Neural progenitor cell (in vitro differentiated cells): ENCODE results near the gene PLXNA4. TPM values are rescaled to one million over a fixed set of nuclear protein-coding genes. Genes with fewer than 3 reads are reported as not detected.
A peak's percentile ranks its signal among the peaks of the same experiment; 100 is the strongest.

Source experiments
- DNase-seq: peaks from one replicate; pipeline ENCODE4 v3.0.0-alpha.2; 2016; ENCODE audit warnings: low spot score
- H2AFZ ChIP-seq: fragments of 200-600 bp; sonication (generic); replicated peaks from 2 replicates; pipeline ENCODE4 v1.6.1; 2016; ENCODE audit warnings: antibody characterized with exemption
- H3F3A ChIP-seq: fragments of 200-600 bp; sonication (generic); 2 replicates; pipeline ENCODE4 v1.6.1; 2016; ENCODE audit warnings: antibody characterized with exemption, low read depth
- H3K27ac ChIP-seq: fragments of 200-600 bp; sonication (generic); 2 replicates; pipeline ENCODE4 v1.5.1; 2016; ENCODE audit warnings: mild to moderate bottlenecking
- H3K27me3 ChIP-seq: fragments of 200-600 bp; sonication (generic); 2 replicates; pipeline ENCODE4 v1.6.1; 2016; ENCODE audit warnings: mild to moderate bottlenecking, moderate library complexity
- H3K36me3 ChIP-seq: fragments of 200-600 bp; sonication (generic); 2 replicates; pipeline ENCODE4 v1.5.1; 2016
- H3K4me1 ChIP-seq: fragments of 200-600 bp; sonication (generic); 2 replicates; pipeline ENCODE4 v1.6.1; 2016; ENCODE audit warnings: mixed run types
- H3K4me2 ChIP-seq: fragments of 200-600 bp; sonication (generic); 2 replicates; pipeline ENCODE4 v1.6.1; 2016
- H3K4me3 ChIP-seq: fragments of 200-600 bp; sonication (generic); 2 replicates; pipeline ENCODE4 v1.5.1; 2016
- H3K79me2 ChIP-seq: fragments of 200-600 bp; sonication (generic); 2 replicates; pipeline ENCODE4 v1.6.1; 2016; ENCODE audit warnings: low read depth
- H3K9ac ChIP-seq: fragments of 200-600 bp; sonication (generic); 2 replicates; pipeline ENCODE4 v1.6.1; 2016
- H3K9me3 ChIP-seq: fragments of 200-600 bp; sonication (generic); 2 replicates; pipeline ENCODE4 v1.5.1; 2016; ENCODE audit warnings: low read depth
- H4K20me1 ChIP-seq: fragments of 200-600 bp; sonication (generic); 2 replicates; pipeline ENCODE4 v1.6.1; 2016; ENCODE audit warnings: low read depth
- H3K27ac Mint-ChIP-seq: 3 replicates; pipeline ENCODE4 v1.8.0; 2021; ENCODE audit warnings: mixed read lengths
- H3K27me3 Mint-ChIP-seq: 2 replicates; pipeline ENCODE4 v1.8.0; 2022; ENCODE audit warnings: low read depth, mild to moderate bottlenecking, inconsistent platforms, moderate library complexity, mixed read lengths; ENCODE audit not compliant: insufficient read depth
- H3K36me3 Mint-ChIP-seq: 3 replicates; pipeline ENCODE4 v1.8.0; 2021; ENCODE audit warnings: mixed read lengths
- H3K4me1 Mint-ChIP-seq: 3 replicates; pipeline ENCODE4 v1.8.0; 2021; ENCODE audit warnings: mixed read lengths
- H3K4me3 Mint-ChIP-seq: 3 replicates; pipeline ENCODE4 v1.8.0; 2021; ENCODE audit warnings: mild to moderate bottlenecking, moderate library complexity, mixed read lengths
- H3K9me3 Mint-ChIP-seq: 3 replicates; pipeline ENCODE4 v1.8.0; 2020; ENCODE audit warnings: mixed read lengths
- EZH2 ChIP-seq: fragments of 200-600 bp; sonication (generic); IDR thresholded peaks from 2 replicates; pipeline ENCODE4 v1.6.1; 2017; ENCODE audit warnings: antibody characterized with exemption, mild to moderate bottlenecking, moderate library complexity
- EZH2phosphoT487 ChIP-seq: fragments of 200-600 bp; sonication (generic); IDR thresholded peaks from 2 replicates; pipeline ENCODE4 v1.6.1; 2017; ENCODE audit warnings: antibody characterized with exemption
- total RNA-seq: library from RNA; depleted of rRNA; stranded (reverse); fragments of >200 nt; gene quantifications from 2 replicates; pipeline ENCODE4 v1.2.3, GENCODE V29; 2015; ENCODE audit warnings: low replicate concordance
- TF ChIP-seq, protein P1 (sequence below): fragments of 200-600 bp; sonication (generic); IDR thresholded peaks from 2 replicates; pipeline ENCODE4 v1.5.1; 2017; ENCODE audit warnings: antibody characterized with exemption, mild to moderate bottlenecking

PLXNA4 gene
- total RNA-seq, 1 donor from 2014 or later = 0.49 TPM

DNA sequence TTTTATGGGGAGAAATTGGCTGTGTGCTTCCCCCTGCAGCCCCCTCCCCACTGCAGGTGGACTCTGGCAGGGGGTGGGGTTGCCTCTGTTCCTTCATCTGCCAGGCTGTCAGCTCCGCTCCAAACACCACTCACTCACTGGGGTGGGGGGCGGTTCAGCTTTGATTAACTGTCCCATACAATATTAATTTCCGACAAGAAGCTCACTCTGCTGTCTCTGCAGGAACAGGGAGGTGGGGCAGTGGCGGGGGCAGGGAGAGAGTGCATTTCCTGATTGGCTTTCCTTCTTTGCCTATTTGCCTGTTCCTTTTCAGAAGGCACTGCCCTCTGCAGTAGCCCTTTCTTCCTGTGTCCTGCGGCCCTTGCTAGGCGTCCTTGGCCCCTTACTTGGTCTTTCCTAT lies 500.8 kb downstream of the PLXNA4 start:
- peaks cover 7% of the 10 kb centered on the region for H3K4me1 ChIP-seq
- Mint-ChIP-seq H3K4me3 (no peak overlapping the region), H3K9me3 (no peaks in the 10 kb centered on the region), H3K27ac (no peak overlapping the region), H3K36me3 (no peaks in the 10 kb centered on the region), H3K4me1 (peaks cover 20% of the 10 kb centered on the region), H3K27me3 (peaks cover 14% of the 10 kb centered on the region)
- H3K9me3 ChIP-seq = no peaks in the 10 kb centered on the region
- peak overlapping the region; percentile 42 for H2AFZ ChIP-seq
- no peak for DNase-seq
- TF ChIP-seq EZH2phosphoT487 (no peak), EZH2 (no peak)
- TF ChIP-seq, protein P1, sequence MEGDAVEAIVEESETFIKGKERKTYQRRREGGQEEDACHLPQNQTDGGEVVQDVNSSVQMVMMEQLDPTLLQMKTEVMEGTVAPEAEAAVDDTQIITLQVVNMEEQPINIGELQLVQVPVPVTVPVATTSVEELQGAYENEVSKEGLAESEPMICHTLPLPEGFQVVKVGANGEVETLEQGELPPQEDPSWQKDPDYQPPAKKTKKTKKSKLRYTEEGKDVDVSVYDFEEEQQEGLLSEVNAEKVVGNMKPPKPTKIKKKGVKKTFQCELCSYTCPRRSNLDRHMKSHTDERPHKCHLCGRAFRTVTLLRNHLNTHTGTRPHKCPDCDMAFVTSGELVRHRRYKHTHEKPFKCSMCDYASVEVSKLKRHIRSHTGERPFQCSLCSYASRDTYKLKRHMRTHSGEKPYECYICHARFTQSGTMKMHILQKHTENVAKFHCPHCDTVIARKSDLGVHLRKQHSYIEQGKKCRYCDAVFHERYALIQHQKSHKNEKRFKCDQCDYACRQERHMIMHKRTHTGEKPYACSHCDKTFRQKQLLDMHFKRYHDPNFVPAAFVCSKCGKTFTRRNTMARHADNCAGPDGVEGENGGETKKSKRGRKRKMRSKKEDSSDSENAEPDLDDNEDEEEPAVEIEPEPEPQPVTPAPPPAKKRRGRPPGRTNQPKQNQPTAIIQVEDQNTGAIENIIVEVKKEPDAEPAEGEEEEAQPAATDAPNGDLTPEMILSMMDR = no peak
- H3K9ac ChIP-seq = no peak overlapping the region
- no peaks in the 10 kb centered on the region for H3K27me3 ChIP-seq
- H3K36me3 ChIP-seq = no peaks in the 10 kb centered on the region
- no peaks in the 10 kb centered on the region for H4K20me1 ChIP-seq
- no peak overlapping the region for H3K27ac ChIP-seq
- no peaks in the 10 kb centered on the region for H3K79me2 ChIP-seq
- H3K4me2 ChIP-seq = no peak overlapping the region
- no peaks in the 10 kb centered on the region for H3F3A ChIP-seq
- H3K4me3 ChIP-seq = no peak overlapping the region

DNA sequence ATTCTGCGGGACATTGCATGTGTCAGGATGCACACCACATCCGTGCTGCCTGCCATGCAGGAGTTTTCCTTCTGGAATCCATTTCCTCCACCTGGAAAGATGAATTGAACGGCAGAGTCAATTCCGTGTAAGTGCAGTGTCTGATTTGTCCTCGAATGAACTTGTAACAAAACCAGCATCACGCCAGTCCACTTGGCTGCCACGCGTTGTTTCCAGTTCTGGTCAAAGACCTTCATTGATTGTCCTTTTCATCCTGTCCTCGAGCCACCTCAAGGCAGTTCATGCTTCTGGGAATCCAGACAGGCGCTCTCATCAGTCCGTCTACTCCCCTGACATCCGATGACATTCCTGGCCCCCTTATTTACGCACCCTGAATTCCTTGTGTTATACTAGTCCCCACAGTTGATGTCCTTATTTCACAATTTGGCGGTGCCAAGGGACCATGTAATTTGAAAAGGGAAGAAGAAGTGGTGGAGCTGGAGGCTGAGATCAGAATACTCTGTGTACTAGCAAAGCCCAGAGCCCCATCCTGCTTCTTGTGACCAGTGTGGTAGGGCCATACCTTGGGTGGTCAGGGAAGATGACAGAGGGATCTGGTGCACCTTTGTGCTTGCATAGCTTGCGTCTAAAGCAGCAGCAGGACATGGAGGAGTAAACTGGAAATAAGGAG lies 502.2 kb downstream of the PLXNA4 start:
- no peak overlapping the region for H2AFZ ChIP-seq
- no peak overlapping the region for H3K9ac ChIP-seq
- no peak overlapping the region for H3K4me2 ChIP-seq
- no peaks in the 10 kb centered on the region for H3K36me3 ChIP-seq
- H3K27me3 Mint-ChIP-seq = peaks cover 11% of the 10 kb centered on the region
- H3K36me3 Mint-ChIP-seq = no peaks in the 10 kb centered on the region
- H3K4me3 Mint-ChIP-seq = peak overlapping the region; percentile 29
- peak overlapping the region; percentile 27 for H3K27ac Mint-ChIP-seq
- peaks cover 20% of the 10 kb centered on the region for H3K4me1 Mint-ChIP-seq
- H3K4me3 ChIP-seq = no peak overlapping the region
- DNase-seq = no peak
- H3K27me3 ChIP-seq = no peaks in the 10 kb centered on the region
- TF ChIP-seq EZH2phosphoT487 = no peak
- TF ChIP-seq, protein P1 = no peak
- no peak for TF ChIP-seq EZH2
- peaks cover 7% of the 10 kb centered on the region for H3K4me1 ChIP-seq
- no peaks in the 10 kb centered on the region for H3K79me2 ChIP-seq
- H3F3A ChIP-seq = no peaks in the 10 kb centered on the region
- H3K9me3 ChIP-seq = no peaks in the 10 kb centered on the region
- no peak overlapping the region for H3K27ac ChIP-seq
- H3K9me3 Mint-ChIP-seq = no peaks in the 10 kb centered on the region
- no peaks in the 10 kb centered on the region for H4K20me1 ChIP-seq
